SU-DHL-6 (cell line): Measurements from ENCODE around the gene SLC38A11.

Experiments used
- H2AFZ ChIP-seq: fragments of 200-600 bp; sonication (generic); 2 replicates; pipeline ENCODE4 v1.6.1; 2014; ENCODE audit warnings: low read depth, mild to moderate bottlenecking, moderate library complexity, mixed read lengths, antibody characterized with exemption, low read length; ENCODE audit not compliant: severe bottlenecking
- H3F3A ChIP-seq: fragments of 200-600 bp; shearing (Covaris generic); 2 replicates; pipeline ENCODE4 v1.6.0; 2016; ENCODE audit warnings: antibody characterized with exemption, mild to moderate bottlenecking; ENCODE audit not compliant: insufficient read depth
- H3K27ac ChIP-seq: fragments of 200-600 bp; sonication (generic); 2 replicates; pipeline ENCODE4 v1.5.1; 2016; ENCODE audit warnings: low read depth, mild to moderate bottlenecking, low read length, moderate library complexity, mixed read lengths
- H3K27me3 ChIP-seq: fragments of 200-600 bp; sonication (generic), shearing (Covaris generic); 2 replicates; pipeline ENCODE4 v1.6.0; 2014; ENCODE audit warnings: mild to moderate bottlenecking, low read length
- H3K36me3 ChIP-seq: fragments of 200-600 bp; sonication (generic); 2 replicates; pipeline ENCODE4 v1.6.1; 2014; ENCODE audit warnings: mild to moderate bottlenecking, low read length, mixed read lengths
- H3K4me2 ChIP-seq: fragments of 300-600, 200-600 bp; shearing (Covaris generic), sonication (generic); 2 replicates; pipeline ENCODE4 v1.6.0; 2014; ENCODE audit warnings: low read length, low read depth, mild to moderate bottlenecking; ENCODE audit not compliant: poor library complexity, severe bottlenecking
- H3K4me3 ChIP-seq: fragments of 200-600 bp; sonication (generic); 2 replicates; pipeline ENCODE4 v1.5.1; 2014; ENCODE audit warnings: antibody characterized with exemption, low read length, mild to moderate bottlenecking, mixed read lengths; ENCODE audit not compliant: insufficient read depth, poor library complexity, severe bottlenecking
- H3K79me2 ChIP-seq: fragments of 200-600 bp; sonication (generic); 2 replicates; pipeline ENCODE4 v1.6.1; 2014; ENCODE audit warnings: mild to moderate bottlenecking, low read length, moderate library complexity; ENCODE audit not compliant: insufficient read depth
- H3K9ac ChIP-seq: fragments of 200-600 bp; sonication (generic); 2 replicates; pipeline ENCODE4 v1.7.0; 2014; ENCODE audit warnings: mild to moderate bottlenecking, low read length
- H3K9me2 ChIP-seq: fragments of 200-600 bp; sonication (generic); replicated peaks from 2 replicates; pipeline ENCODE4 v1.6.1; 2014; ENCODE audit warnings: low read length; ENCODE audit not compliant: insufficient read depth
- H3K9me3 ChIP-seq: fragments of 200-600 bp; sonication (generic); 2 replicates; pipeline ENCODE4 v1.6.1; 2014; ENCODE audit warnings: low read length, mixed read lengths; ENCODE audit not compliant: insufficient read depth
- H4K20me1 ChIP-seq: fragments of 200-600 bp; sonication (generic); 2 replicates; pipeline ENCODE4 v1.6.1; 2014; ENCODE audit warnings: low read depth, mild to moderate bottlenecking, antibody characterized with exemption, low read length, moderate library complexity, mixed read lengths
- CTCF ChIP-seq: fragments of 200-600 bp; sonication (generic); IDR thresholded peaks from one replicate; pipeline ENCODE4 v1.5.1; 2017; ENCODE audit warnings: antibody characterized with exemption, mild to moderate bottlenecking, low read length, moderate library complexity; ENCODE audit not compliant: insufficient read depth, poor library complexity, severe bottlenecking
- EZH2phosphoT487 ChIP-seq: fragments of 200-600 bp; sonication (generic), shearing (Covaris generic); conservative IDR thresholded peaks from 2 replicates; pipeline ENCODE4 v1.6.1; 2018; ENCODE audit warnings: mild to moderate bottlenecking, antibody characterized with exemption, low read length, moderate library complexity, mixed read lengths

The SLC38A11 gene

GRCh38 chr2:164846276-164846675 is 109.0 kb downstream of the SLC38A11 start:
- H3K79me2 ChIP-seq, result no peaks in the 10 kb centered on the region
- H4K20me1 ChIP-seq, result no peaks in the 10 kb centered on the region
- H3K4me2 ChIP-seq, result no peak overlapping the region
- H3K9ac ChIP-seq, result no peak overlapping the region
- no peaks in the 10 kb centered on the region for H3F3A ChIP-seq
- TF ChIP-seq CTCF, result no peak
- no peak for TF ChIP-seq EZH2phosphoT487
- H2AFZ ChIP-seq, result no peak overlapping the region
- no peaks in the 10 kb centered on the region for H3K27me3 ChIP-seq
- no peak overlapping the region for H3K4me3 ChIP-seq
- no peaks in the 10 kb centered on the region for H3K9me3 ChIP-seq
- H3K9me2 ChIP-seq, result no peaks in the 10 kb centered on the region
- H3K27ac ChIP-seq, result no peak overlapping the region
- H3K36me3 ChIP-seq, result no peaks in the 10 kb centered on the region
